Loucy (cell line): ENCODE data around the gene MSL3B.

Experiments
- H2AFZ ChIP-seq: fragments of 200-600 bp; sonication (generic); 2 replicates; pipeline ENCODE4 v1.6.0; 2016; ENCODE audit warnings: antibody characterized with exemption, mild to moderate bottlenecking, low read length, moderate library complexity
- H3F3A ChIP-seq: fragments of 200-600 bp; 2 replicates; pipeline ENCODE4 v1.6.0; 2016; ENCODE audit warnings: antibody characterized with exemption, low read depth, mild to moderate bottlenecking
- H3K27me3 ChIP-seq: fragments of 200-600 bp; sonication (generic); 2 replicates; pipeline ENCODE4 v1.6.1; 2014; ENCODE audit warnings: low read length, mild to moderate bottlenecking; ENCODE audit not compliant: insufficient read depth, poor library complexity, severe bottlenecking
- H3K36me3 ChIP-seq: fragments of 200-600 bp; sonication (generic); 2 replicates; pipeline ENCODE4 v1.6.1; 2016; ENCODE audit warnings: low read length; ENCODE audit not compliant: insufficient read depth
- H3K4me1 ChIP-seq: fragments of 200-600 bp; sonication (generic); 2 replicates; pipeline ENCODE4 v1.5.1; 2014; ENCODE audit warnings: low read length, mild to moderate bottlenecking; ENCODE audit not compliant: insufficient read depth, poor library complexity, severe bottlenecking
- H3K4me2 ChIP-seq: fragments of 200-600 bp; sonication (generic); 2 replicates; pipeline ENCODE4 v1.6.0; 2014; ENCODE audit warnings: antibody characterized with exemption, low read length, low read depth, mild to moderate bottlenecking; ENCODE audit not compliant: poor library complexity, severe bottlenecking
- H3K4me3 ChIP-seq: fragments of 200-600 bp; sonication (generic); 2 replicates; pipeline ENCODE4 v1.5.1; 2014; ENCODE audit warnings: low read length, mild to moderate bottlenecking, mixed read lengths; ENCODE audit not compliant: poor library complexity, severe bottlenecking
- H3K79me2 ChIP-seq: fragments of 200-600 bp; sonication (generic); 2 replicates; pipeline ENCODE4 v1.6.1; 2014; ENCODE audit warnings: low read length; ENCODE audit not compliant: insufficient read depth
- H3K9ac ChIP-seq: fragments of 200-600 bp; sonication (generic); 2 replicates; pipeline ENCODE4 v1.6.0; 2014; ENCODE audit warnings: mild to moderate bottlenecking, low read depth, low read length, moderate library complexity; ENCODE audit not compliant: poor library complexity, severe bottlenecking
- H3K9me2 ChIP-seq: fragments of 200-600 bp; sonication (generic); replicated peaks from 2 replicates; pipeline ENCODE4 v1.6.1; 2016; ENCODE audit warnings: low read depth, low read length, mixed read lengths
- H3K9me3 ChIP-seq: fragments of 200-600 bp; sonication (generic); 2 replicates; pipeline ENCODE4 v1.6.1; 2014; ENCODE audit warnings: mild to moderate bottlenecking, antibody characterized with exemption, low read length, low read depth; ENCODE audit not compliant: insufficient read depth
- H4K20me1 ChIP-seq: fragments of 200-600 bp; sonication (generic); 2 replicates; pipeline ENCODE4 v1.6.0; 2014; ENCODE audit warnings: antibody characterized with exemption, low read length, mild to moderate bottlenecking; ENCODE audit not compliant: insufficient read depth, poor library complexity, severe bottlenecking
- CTCF ChIP-seq: fragments of 200-600 bp; sonication (generic); conservative IDR thresholded peaks from 2 replicates; pipeline ENCODE4 v1.5.1; 2014; ENCODE audit warnings: mild to moderate bottlenecking, antibody characterized with exemption, low read length
- EZH2phosphoT487 ChIP-seq: fragments of 200-600 bp; IDR thresholded peaks from 2 replicates; pipeline ENCODE4 v1.6.1; 2018; ENCODE audit warnings: antibody characterized with exemption, mild to moderate bottlenecking, moderate library complexity, borderline replicate concordance

Gene MSL3B

GRCh38 chr2:233829193-233830110 lies 38.7 kb downstream of the MSL3B start:
- Histone ChIP-seq H3F3A (peaks cover 2% of the 10 kb centered on the region; the same call in 1 of the 2 replicates), H3K9me3 (no peaks in the 10 kb centered on the region), H3K4me2 (no peak overlapping the region), H3K36me3 (peaks cover 23% of the 10 kb centered on the region; the same call in 1 of the 2 replicates), H3K4me1 (no peaks in the 10 kb centered on the region), H3K27me3 (no peaks in the 10 kb centered on the region), H3K4me3 (no peak overlapping the region), H2AFZ (no peak overlapping the region), H3K9me2 (no peaks in the 10 kb centered on the region), H3K79me2 (no peaks in the 10 kb centered on the region), H3K9ac (no peak overlapping the region), H4K20me1 (no peaks in the 10 kb centered on the region)
- TF ChIP-seq CTCF (no peak), EZH2phosphoT487 (no peak)

- Histone ChIP-seq H3K79me2 (no peaks in the 10 kb centered on the region), H3K36me3 (peaks cover 17% of the 10 kb centered on the region; the same call in 1 of the 2 replicates), H3K9me2 (no peaks in the 10 kb centered on the region), H4K20me1 (no peaks in the 10 kb centered on the region), H3K4me3 (no peak overlapping the region), H3K9ac (no peak overlapping the region), H2AFZ (no peak overlapping the region), H3K4me2 (no peak overlapping the region), H3K4me1 (no peaks in the 10 kb centered on the region), H3K9me3 (no peaks in the 10 kb centered on the region), H3F3A (peaks cover 2% of the 10 kb centered on the region; the same call in 1 of the 2 replicates), H3K27me3 (no peaks in the 10 kb centered on the region)
- TF ChIP-seq CTCF (no peak), EZH2phosphoT487 (no peak)
These were observed 39.5 kb downstream of the MSL3B start for GRCh38 chr2:233828546-233829192.

GRCh38 chr2:233824373-233824772 lies 43.8 kb downstream of the MSL3B start:
- no peaks in the 10 kb centered on the region for H3K36me3 ChIP-seq
- no peak overlapping the region for H3K4me2 ChIP-seq
- no peaks in the 10 kb centered on the region for H3K9me3 ChIP-seq
- no peak overlapping the region for H2AFZ ChIP-seq
- no peaks in the 10 kb centered on the region for H3K4me1 ChIP-seq
- no peaks in the 10 kb centered on the region for H4K20me1 ChIP-seq
- no peak overlapping the region for H3K4me3 ChIP-seq
- H3F3A ChIP-seq: no peaks in the 10 kb centered on the region
- no peak overlapping the region for H3K9ac ChIP-seq
- H3K79me2 ChIP-seq: no peaks in the 10 kb centered on the region
- H3K9me2 ChIP-seq: no peaks in the 10 kb centered on the region
- TF ChIP-seq CTCF: no peak
- no peak for TF ChIP-seq EZH2phosphoT487
- no peaks in the 10 kb centered on the region for H3K27me3 ChIP-seq
